ENCODE data around the gene MINPP1. TPM values are rescaled to one million over a fixed set of nuclear protein-coding genes. Genes with fewer than 3 reads are reported as not detected.

MINPP1 gene
- total and polyA plus RNA-seq, 10 donors = 5.1 to 21.3 (median 10.5) TPM

GRCh38 chr10:87552248-87552929 lies 47.7 kb downstream of the MINPP1 start:
- Histone ChIP-seq H3K4me1 (peaks cover 0 to 6% (median 0%) of the 10 kb centered on the region in 6 donors), H3K9me3 (no peaks in the 10 kb centered on the region), H3K27ac (no peak overlapping the region), H3K4me3 (no peak overlapping the region), H3K36me3 (peaks cover 0 to 38% (median 14%) of the 10 kb centered on the region in 6 donors), H3K27me3 (replicated peaks in 1 of 7) (no peaks in the 10 kb centered on the region)
- no peak for TF ChIP-seq POLR2AphosphoS5 (IDR thresholded peaks at IDR 0.05)
- no peak for TF ChIP-seq CTCF (IDR thresholded peaks at IDR 0.05 in 8 of 11, conservative IDR thresholded peaks at IDR 0.05 in 3 of 11)
- no peak for TF ChIP-seq POLR2A (IDR thresholded peaks at IDR 0.05)
- WGBS, 5 donors = 84 to 90% (median 90%) methylated on average over 2 of the region's 2 CpGs
- intact Hi-C loops (cut with DNase I; ENCODE audit: low total_unique reads) = no loop called here
- no peak for DNase-seq

GRCh38 chr10:87557409-87557808 lies 52.7 kb downstream of the MINPP1 start:
- H3K4me3 ChIP-seq = no peak overlapping the region
- 94 to 99% (median 96%) methylated on average over 3 of the region's 3 CpGs for WGBS, 5 donors
- H3K36me3 ChIP-seq = peaks cover 0 to 17% (median 9%) of the 10 kb centered on the region in 6 donors
- no peak overlapping the region for H3K27ac ChIP-seq
- DNase-seq = no peak
- H3K27me3 ChIP-seq (replicated peaks in 1 of 7) = no peaks in the 10 kb centered on the region
- peaks cover 0 to 8% (median 0%) of the 10 kb centered on the region in 8 donors for H3K9me3 ChIP-seq
- TF ChIP-seq POLR2A (IDR thresholded peaks at IDR 0.05) (no peak), CTCF (IDR thresholded peaks at IDR 0.05 in 8 of 11, conservative IDR thresholded peaks at IDR 0.05 in 3 of 11) (no peak), POLR2AphosphoS5 (IDR thresholded peaks at IDR 0.05) (no peak)
- no peaks in the 10 kb centered on the region for H3K4me1 ChIP-seq
- intact Hi-C loops (cut with DNase I; ENCODE audit: low total_unique reads) = no loop called here

GRCh38 chr10:87558333-87558732 lies 53.6 kb downstream of the MINPP1 start:
- no peak for TF ChIP-seq CTCF (IDR thresholded peaks at IDR 0.05 in 8 of 11, conservative IDR thresholded peaks at IDR 0.05 in 3 of 11)
- TF ChIP-seq POLR2AphosphoS5 (IDR thresholded peaks at IDR 0.05) = no peak
- TF ChIP-seq POLR2A (IDR thresholded peaks at IDR 0.05) = no peak
- Histone ChIP-seq H3K4me1 (no peaks in the 10 kb centered on the region), H3K36me3 (peaks cover 0 to 8% (median under 1%) of the 10 kb centered on the region in 6 donors), H3K4me3 (no peak overlapping the region), H3K27me3 (replicated peaks in 1 of 7) (no peaks in the 10 kb centered on the region), H3K9me3 (peaks cover 0 to 15% (median 7%) of the 10 kb centered on the region in 8 donors), H3K27ac (no peak overlapping the region)
- DNase-seq = no peak
- intact Hi-C loops (cut with DNase I; ENCODE audit: low total_unique reads) = no loop called here
- WGBS, 5 donors = 69 to 86% (median 77%) methylated on average over 1 of the region's 1 CpG

DNA sequence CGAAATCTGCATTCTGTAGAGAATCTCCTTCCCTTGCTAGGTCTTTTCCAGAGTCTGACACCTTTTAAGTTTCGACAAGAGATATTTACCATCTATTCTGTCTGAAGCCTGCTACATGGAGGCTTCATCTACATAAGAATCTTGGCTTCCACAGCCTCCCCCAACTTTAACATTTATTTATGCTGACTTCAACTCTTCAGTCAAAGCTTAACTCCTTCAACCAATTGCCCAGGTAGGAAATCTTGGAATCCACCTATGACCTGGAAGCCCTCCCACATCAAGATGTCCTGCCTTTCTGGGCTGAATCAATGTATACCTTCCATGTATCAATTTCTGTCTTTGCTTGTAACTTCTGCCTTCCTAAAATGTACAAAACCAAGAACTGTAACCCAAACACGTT lies 54.7 kb downstream of the MINPP1 start:
- no peak overlapping the region for H3K27ac ChIP-seq
- no peak overlapping the region for H3K4me3 ChIP-seq
- TF ChIP-seq POLR2AphosphoS5 (IDR thresholded peaks at IDR 0.05) (no peak), CTCF (IDR thresholded peaks at IDR 0.05 in 8 of 11, conservative IDR thresholded peaks at IDR 0.05 in 3 of 11) (no peak), POLR2A (IDR thresholded peaks at IDR 0.05) (no peak)
- WGBS, 5 donors = 79 to 89% (median 83%) methylated on average over 3 of the region's 3 CpGs
- no peaks in the 10 kb centered on the region for H3K4me1 ChIP-seq
- peaks cover 0 to 9% (median 0%) of the 10 kb centered on the region in 7 donors for H3K27me3 ChIP-seq (replicated peaks in 1 of 7)
- no peaks in the 10 kb centered on the region for H3K36me3 ChIP-seq
- H3K9me3 ChIP-seq = peaks cover 0 to 26% (median 11%) of the 10 kb centered on the region in 8 donors
- no peak for DNase-seq
- intact Hi-C loops (cut with DNase I; ENCODE audit: low total_unique reads) = no loop called here
